Stimulated activated CD4-positive, alpha-beta T cell treated with anti-CD3 and anti-CD28 coated beads, TNF-alpha, amount 100 ng/mL, for 24 hours (primary cell): Measurements from ENCODE around the gene DPEP1.
"Not testable (repeated sequence)": the region's sequence is repeated elsewhere in the genome, so short reads cannot be mapped to it uniquely, and the experiment has no call there.

Experiments used
- DNase-seq, 3 experiments: peaks; one replicate each; pipeline ENCODE4 v3.0.0-alpha.2; 2020; ENCODE audit warnings: low read depth in 3 of 3

DPEP1 gene

GRCh38 chr16:89577055-89577759 lies 36.2 kb upstream of the DPEP1 start:
- no peak for DNase-seq

DNA sequence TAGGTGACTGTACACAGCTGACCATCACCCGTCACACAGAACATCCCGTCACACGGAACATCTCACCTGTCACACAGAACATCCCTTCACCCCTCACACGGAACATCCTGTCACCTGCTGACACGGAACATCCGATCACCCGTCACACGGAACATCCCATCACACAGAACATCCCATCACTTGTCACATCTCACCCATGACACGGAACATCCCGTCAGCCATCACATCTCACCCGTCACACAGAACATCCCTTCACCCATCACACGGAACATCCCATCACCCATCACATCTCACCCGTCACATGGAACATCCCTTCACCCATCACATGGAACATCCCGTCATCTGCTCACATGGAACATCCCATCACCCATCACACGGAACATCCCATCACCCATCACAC lies 34.1 kb upstream of the DPEP1 start:
- no peak for DNase-seq

- no peak for DNase-seq
These were observed 32.3 kb upstream of the DPEP1 start for GRCh38 chr16:89581045-89581695.

DNA sequence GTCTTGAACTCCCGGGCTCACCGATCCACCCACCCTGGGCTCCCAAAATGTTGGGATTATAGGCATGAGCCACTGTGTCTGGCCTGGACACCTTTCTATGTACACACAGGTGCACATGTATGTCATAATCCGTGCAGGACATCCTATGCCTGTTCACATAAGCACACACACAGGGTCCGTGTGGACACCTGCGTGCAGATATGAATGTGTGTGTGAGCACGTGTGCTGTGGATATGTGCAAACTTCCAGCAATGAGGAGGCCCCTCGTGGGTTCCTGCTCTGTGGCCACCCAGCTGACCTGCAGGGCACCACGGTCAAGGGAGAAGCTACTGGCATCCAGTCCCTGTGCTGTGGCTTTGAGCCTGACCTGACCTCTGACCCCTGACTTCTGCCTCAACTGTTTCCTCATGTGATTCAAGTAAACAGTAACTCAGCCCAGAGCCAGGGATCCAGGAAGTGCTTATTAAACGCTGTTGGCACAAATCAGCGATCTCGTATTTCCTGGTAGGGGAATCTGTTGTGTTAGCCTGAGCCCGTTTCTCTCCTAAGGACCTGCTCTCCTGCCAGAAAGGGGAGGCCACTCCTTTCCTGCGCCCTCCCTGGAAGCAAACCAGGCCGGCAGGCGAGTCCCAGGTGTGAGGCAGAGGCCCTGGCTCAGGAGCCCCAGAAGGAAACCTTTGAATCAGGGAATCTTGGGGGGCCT lies 31.4 kb upstream of the DPEP1 start:
- no peak for DNase-seq

GRCh38 chr16:89582614-89583196 lies 30.7 kb upstream of the DPEP1 start:
- no peak for DNase-seq

GRCh38 chr16:89583197-89583894 lies 30.1 kb upstream of the DPEP1 start:
- no peak for DNase-seq

GRCh38 chr16:89583895-89584644 lies 29.4 kb upstream of the DPEP1 start:
- DNase-seq, result no peak

- DNase-seq, result no peak
These were observed 28.5 kb upstream of the DPEP1 start for GRCh38 chr16:89584768-89585549.

- DNase-seq, result no peak
These were observed 27.2 kb upstream of the DPEP1 start for GRCh38 chr16:89586218-89586617.

GRCh38 chr16:89586853-89587252 lies 26.6 kb upstream of the DPEP1 start:
- no peak for DNase-seq

- not testable (repeated sequence) for DNase-seq
These were observed 25.8 kb upstream of the DPEP1 start for GRCh38 chr16:89587676-89588075.

DNA sequence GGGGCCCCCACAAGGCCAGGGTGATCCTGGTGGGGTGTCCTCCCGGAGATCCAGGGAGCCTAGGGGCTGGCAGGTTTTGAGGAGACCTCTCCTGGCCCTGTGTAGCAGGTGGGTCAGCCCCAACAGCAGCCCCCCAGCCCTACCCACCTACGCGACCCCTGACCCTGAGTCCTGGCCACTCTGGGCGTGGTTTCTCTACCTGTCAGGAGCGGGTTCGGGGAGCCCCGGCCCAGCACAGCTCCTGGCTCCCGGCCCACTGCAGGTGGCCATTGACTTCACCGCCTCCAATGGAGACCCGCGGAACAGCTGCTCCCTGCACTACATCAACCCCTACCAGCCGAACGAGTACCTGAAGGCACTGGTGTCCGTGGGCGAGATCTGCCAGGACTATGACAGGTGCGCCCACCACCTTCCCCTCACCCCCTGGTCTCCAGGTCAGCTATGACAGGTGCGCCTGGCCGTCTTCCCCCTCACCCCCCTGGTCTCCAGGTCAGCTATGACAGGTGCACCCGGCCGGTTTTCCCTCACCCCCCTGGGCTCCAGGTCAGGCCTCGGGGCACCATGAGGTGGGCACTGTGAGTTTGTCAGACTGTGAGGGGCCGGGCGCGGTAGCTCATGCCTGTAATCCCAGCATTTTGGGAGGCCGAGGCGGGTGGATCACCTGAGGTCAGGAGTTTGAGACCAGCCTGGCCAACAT lies 24.9 kb upstream of the DPEP1 start:
- DNase-seq, result no peak

DNA sequence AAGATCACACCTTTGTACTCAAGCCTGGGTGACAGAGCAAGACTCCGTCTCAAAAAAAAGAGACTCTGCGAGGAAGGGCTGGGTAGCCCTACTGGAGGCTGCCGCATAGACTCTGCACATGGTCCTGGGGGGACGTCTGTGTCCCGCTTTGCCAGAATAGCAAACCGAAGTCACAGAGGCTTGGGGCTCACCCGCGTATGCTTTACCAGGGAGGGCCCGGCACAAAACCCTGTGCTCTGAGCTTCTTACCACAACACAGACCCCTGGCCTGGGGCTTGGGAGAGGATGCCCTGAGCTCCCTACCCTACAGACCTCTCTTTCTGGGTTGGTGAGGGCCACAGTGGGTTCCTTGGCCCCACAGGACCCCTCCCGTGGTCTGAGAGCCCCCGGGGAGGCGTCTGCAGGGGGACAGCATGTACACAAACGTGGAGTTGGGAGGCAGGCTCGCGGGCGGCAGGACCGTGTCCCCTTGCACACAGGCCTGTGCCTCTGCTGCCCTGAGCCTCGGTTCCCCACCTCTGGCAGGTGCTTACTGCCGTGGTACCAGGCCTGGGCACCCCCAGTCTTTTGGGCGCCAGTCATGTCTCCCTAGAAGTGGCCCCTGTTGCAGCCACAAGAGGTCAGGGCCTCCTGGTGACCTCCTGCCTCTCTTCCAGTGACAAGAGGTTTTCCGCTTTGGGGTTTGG lies 24.1 kb upstream of the DPEP1 start:
- DNase-seq, result no peak

GRCh38 chr16:89593841-89594240 lies 19.6 kb upstream of the DPEP1 start:
- no peak for DNase-seq

DNA sequence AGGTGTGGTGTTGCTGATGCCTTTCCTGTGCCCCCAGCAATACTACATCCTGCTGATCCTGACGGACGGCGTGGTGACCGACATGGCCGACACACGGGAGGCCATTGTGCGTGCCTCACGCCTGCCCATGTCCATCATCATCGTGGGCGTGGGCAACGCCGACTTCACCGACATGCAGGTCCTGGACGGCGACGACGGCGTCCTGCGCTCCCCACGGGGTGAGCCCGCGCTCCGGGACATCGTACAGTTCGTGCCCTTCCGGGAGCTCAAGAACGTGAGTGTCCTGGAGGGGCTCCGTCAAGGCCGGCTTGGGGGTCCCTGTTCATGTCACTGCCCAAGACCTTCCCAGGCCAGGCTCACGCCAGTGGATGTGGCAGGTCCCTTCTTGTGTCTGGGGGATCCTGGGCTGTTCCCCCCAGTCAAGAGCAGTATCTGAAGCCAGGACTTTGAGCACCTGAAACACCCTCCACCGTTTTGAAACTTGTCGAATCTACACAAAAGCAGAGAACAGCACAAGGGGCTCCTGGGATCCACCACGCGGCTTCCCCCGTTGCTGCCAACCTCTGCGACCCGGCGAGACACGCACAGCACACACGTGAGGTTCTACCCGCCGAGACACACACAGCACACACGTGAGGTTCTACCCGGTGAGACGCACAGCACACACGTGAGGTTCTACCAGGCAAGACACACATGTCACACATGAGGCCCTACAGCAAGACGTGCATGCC lies 17.9 kb upstream of the DPEP1 start:
- no peak for DNase-seq

GRCh38 chr16:89596061-89596689 lies 17.3 kb upstream of the DPEP1 start:
- DNase-seq, result no peak

GRCh38 chr16:89596957-89597649 lies 16.3 kb upstream of the DPEP1 start:
- DNase-seq, result no peak
